Adrenal gland (tissue), 12 donors: ENCODE results near the gene NAIF1. TPM values are rescaled to one million over a fixed set of nuclear protein-coding genes. Genes with fewer than 3 reads are reported as not detected.

ENCODE experiments used
- DNase-seq, 7 donors: peaks; one replicate each; pipeline ENCODE4 v3.0.0-alpha.2; 2019 to 2020
- H3K27ac ChIP-seq, 5 donors: fragments of 200-600 bp; sonication (generic) in 4 of 5; 1 replicate in 3 of 5; 2 replicates in 2 of 5; pipeline versions ENCODE4 v1.5.1 to v1.8.0; 2016 to 2020; ENCODE audit warnings: mild to moderate bottlenecking in 1 of 5
- H3K27me3 ChIP-seq: fragments of 200-600 bp; 2 replicates; pipeline ENCODE4 v1.8.0; 2021
- H3K36me3 ChIP-seq, 2 donors: fragments of 200-600 bp; replicated peaks in 1 of 2; 1 replicate in 1 of 2; 2 replicates in 1 of 2; pipeline versions ENCODE4 v1.5.1 to v1.8.0; 2018 to 2022
- H3K4me1 ChIP-seq, 2 donors: fragments of 200-600 bp; replicated peaks in 1 of 2; 1 replicate in 1 of 2; 2 replicates in 1 of 2; pipeline versions ENCODE4 v1.5.1 to v1.8.0; 2018 to 2021
- H3K4me3 ChIP-seq, 4 donors: fragments of 200-600 bp; sonication (generic) in 3 of 4; one replicate each; pipeline ENCODE4 v1.5.1; 2016 to 2018
- H3K9me3 ChIP-seq, 3 donors: fragments of 200-600 bp; sonication (generic) in 1 of 3; replicated peaks in 1 of 3; 1 replicate in 2 of 3; 2 replicates in 1 of 3; pipeline versions ENCODE4 v1.5.1 to v1.8.0; 2016 to 2021
- CTCF ChIP-seq, 6 experiments: fragments of 450-650 bp in 4 of 6; fragments of 200-600 bp in 2 of 6; sonication (generic) in 1 of 6; IDR thresholded peaks; 1 replicate in 5 of 6; 2 replicates in 1 of 6; pipeline versions ENCODE4 v1.5.1 to v1.8.0; 2016 to 2021; ENCODE audit warnings: antibody characterized with exemption in 6 of 6, mild to moderate bottlenecking in 2 of 6, moderate library complexity in 1 of 6
- POLR2A ChIP-seq, 2 donors: fragments of 450-650 bp; IDR thresholded peaks; one replicate each; pipeline ENCODE4 v1.6.1; 2017; ENCODE audit warnings: antibody characterized with exemption in 2 of 2, mild to moderate bottlenecking in 2 of 2, moderate library complexity in 1 of 2
- WGBS, 4 donors: extraction: QIAGEN DNeasy Blood & Tissue Kit in 2 of 4; methylation state at CpG; one replicate each; pipeline versions ENCODE4 v1.1.5 to v1.1.7; 2013 to 2017; 5-methylcytosine and 5-hydroxymethylcytosine counted together
- intact Hi-C, 2 donors: fragments of 100-400 bp; cut with DNase I; formaldehyde crosslinking; loops; one replicate each; pipeline versions ENCODE4 v1.14.1 to v1.15.0; 2022 to 2023
- polyA plus RNA-seq, 3 donors: library from polyadenylated mRNA; stranded (reverse); fragments of 200-250 nt in 2 of 3; fragments of 350-450 nt in 1 of 3; fragmentation: Illumina TruSeq in 1 of 3; extraction: RNeasy Lipid Tissue Mini Kit (QIAGEN cat#74804) in 1 of 3; gene quantifications; one replicate each; pipeline ENCODE4 v1.2.3, GENCODE V29; 2013 to 2014
- total RNA-seq, 9 donors: library from RNA; depleted of rRNA in 4 of 9; stranded (reverse); fragments of >200 nt in 4 of 9; fragments of 120-200 nt in 1 of 9; fragmentation: NEBNext Ultra II Directional in 1 of 9; extraction: Animal tissue kit (Norgen Biotek cat#: 25700) in 1 of 9; gene quantifications; one replicate each; pipeline versions ENCODE4 v1.1.0 to v1.2.4, GENCODE V29; 2013 to 2023
- donor health status: healthy with polysubstance abuse.
- donor health status: Bipolar disorder and iron deficiency.
- donor health status: DM: yes; HTN: yes; CAD: no.
- donor health status: DM: no; HTN: no; CAD: no.
- donor health status: DM: no; HTN: no; CAD: no.
- donor health status: DM: yes; HTN: yes; CAD: no.

The NAIF1 gene
- total and polyA plus RNA-seq, 12 donors = 6.6 to 20.7 (median 12.2) TPM

GRCh38 chr9:128062846-128063831 lies 4.0 kb downstream of the NAIF1 start:
- peaks cover 0 to 17% of the 10 kb centered on the region in 2 donors for H3K36me3 ChIP-seq
- H3K27ac ChIP-seq = peak overlapping the region in 1 of 5 donors; percentile 37
- intact Hi-C loops = no loop called here
- DNase-seq = no peak
- H3K4me3 ChIP-seq = no peak overlapping the region
- no peaks in the 10 kb centered on the region for H3K9me3 ChIP-seq
- peaks cover 14 to 46% of the 10 kb centered on the region in 2 donors for H3K4me1 ChIP-seq
- TF ChIP-seq CTCF (IDR thresholded peaks at IDR 0.05) (no peak), POLR2A (IDR thresholded peaks at IDR 0.05) (no peak)
- no peaks in the 10 kb centered on the region for H3K27me3 ChIP-seq
- WGBS, 4 donors = 85 to 93% (median 91%) methylated on average over 11 to 28 of the region's 28 CpGs

GRCh38 chr9:128062279-128062678 lies 4.8 kb downstream of the NAIF1 start:
- Histone ChIP-seq H3K9me3 (no peaks in the 10 kb centered on the region), H3K27me3 (no peaks in the 10 kb centered on the region), H3K27ac (peak overlapping the region in 1 of 5 donors; percentile 37), H3K4me3 (no peak overlapping the region), H3K36me3 (peaks cover 0 to 17% of the 10 kb centered on the region in 2 donors), H3K4me1 (peaks cover 22 to 55% of the 10 kb centered on the region in 2 donors)
- DNase-seq = no peak
- intact Hi-C loops = no loop called here
- 65 to 72% (median 66%) methylated on average over 4 to 6 of the region's 6 CpGs for WGBS, 4 donors
- TF ChIP-seq POLR2A (IDR thresholded peaks at IDR 0.05) = no peak
- no peak for TF ChIP-seq CTCF (IDR thresholded peaks at IDR 0.05)

GRCh38 chr9:128061275-128061960 lies 5.7 kb downstream of the NAIF1 start:
- no peak for TF ChIP-seq CTCF (IDR thresholded peaks at IDR 0.05)
- no peak for TF ChIP-seq POLR2A (IDR thresholded peaks at IDR 0.05)
- WGBS, 4 donors = 52 to 59% (median 55%) methylated on average over 13 of the region's 13 CpGs
- Histone ChIP-seq H3K27me3 (no peaks in the 10 kb centered on the region), H3K4me3 (no peak overlapping the region), H3K36me3 (peaks cover 0 to 17% of the 10 kb centered on the region in 2 donors), H3K9me3 (no peaks in the 10 kb centered on the region), H3K27ac (peak overlapping the region in 2 of 5 donors; percentile 23 to 76), H3K4me1 (peaks cover 20 to 57% of the 10 kb centered on the region in 2 donors)
- DNase-seq = no peak
- intact Hi-C loops = no loop called here

GRCh38 chr9:128059365-128059983 lies 7.6 kb downstream of the NAIF1 start:
- Histone ChIP-seq H3K36me3 (peaks cover 0 to 17% of the 10 kb centered on the region in 2 donors), H3K27ac (peak overlapping the region in 1 of 5 donors; percentile 41), H3K27me3 (no peaks in the 10 kb centered on the region), H3K4me1 (peaks cover 25 to 52% of the 10 kb centered on the region in 2 donors), H3K9me3 (no peaks in the 10 kb centered on the region), H3K4me3 (no peak overlapping the region)
- TF ChIP-seq CTCF (IDR thresholded peaks at IDR 0.05) = no peak
- TF ChIP-seq POLR2A (IDR thresholded peaks at IDR 0.05) = no peak
- intact Hi-C loops = no loop called here
- 79 to 86% (median 81%) methylated on average over 5 to 6 of the region's 6 CpGs for WGBS, 4 donors
- DNase-seq = no peak
